AG04449 (cell line): Measurements from ENCODE around the gene HS6ST2.

ENCODE experiments used
- CTCF ChIA-PET: fragments of 350-600 bp; formaldehyde crosslinking; extraction: SDS; loops from one replicate; lab custom pipeline; 2021; ENCODE audit warnings: antibody characterized with exemption; lab: Yijun Ruan, JAX
- POLR2A ChIA-PET: fragments of 400-600, 350-600 bp; formaldehyde crosslinking; extraction: SDS; loops from one replicate; lab custom pipeline; 2020; ENCODE audit warnings: antibody characterized with exemption, inconsistent platforms; lab: Yijun Ruan, JAX
- DNase-seq: peaks from one replicate; pipeline ENCODE4 v3.0.0-alpha.2; 2010; ENCODE audit warnings: low read depth, low spot score
- H3K4me3 ChIP-seq: 2 replicates; pipeline ENCODE4 v1.5.1; 2011; ENCODE audit warnings: low read depth, mild to moderate bottlenecking, control low read depth, low read length
- TF ChIP-seq, protein P1 (sequence below): IDR thresholded peaks from one replicate; pipeline ENCODE4 v1.5.1; 2011; ENCODE audit warnings: mild to moderate bottlenecking, moderate library complexity, low read length, control low read depth, inconsistent platforms; ENCODE audit not compliant: insufficient read depth; ENCODE audit errors: missing control alignments

The HS6ST2 gene

DNA sequence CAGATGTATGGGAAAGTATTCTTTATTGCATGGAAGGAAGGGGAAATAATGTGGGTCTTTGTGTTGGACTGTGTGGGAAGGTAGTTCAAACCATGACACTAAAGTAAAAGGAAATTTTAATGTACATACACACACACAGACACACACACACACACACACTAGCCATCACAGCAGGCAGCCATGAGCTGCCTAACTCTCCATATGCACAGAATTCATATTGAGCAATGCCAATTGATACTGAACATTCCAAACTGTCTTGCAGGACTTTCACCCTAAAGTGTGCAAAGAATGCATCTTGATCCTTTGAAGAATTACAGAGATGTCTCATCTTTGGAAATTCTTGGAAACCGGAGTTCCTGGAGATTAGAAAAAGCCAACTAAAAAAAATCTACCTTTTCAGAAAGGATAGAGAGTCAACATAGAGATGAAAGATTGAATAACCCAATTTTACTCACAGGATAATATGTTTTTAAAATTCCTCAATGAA is 349.0 kb downstream of the HS6ST2 start:
- no peak for DNase-seq
- ChIA-PET CTCF (interaction anchor here (1.8 kb wide), 1 partner anchor 517 kb away, joined by 5 read pairs; no protein-coding TSS in a partner anchor), POLR2A (no interaction called here)
- TF ChIP-seq, protein P1, sequence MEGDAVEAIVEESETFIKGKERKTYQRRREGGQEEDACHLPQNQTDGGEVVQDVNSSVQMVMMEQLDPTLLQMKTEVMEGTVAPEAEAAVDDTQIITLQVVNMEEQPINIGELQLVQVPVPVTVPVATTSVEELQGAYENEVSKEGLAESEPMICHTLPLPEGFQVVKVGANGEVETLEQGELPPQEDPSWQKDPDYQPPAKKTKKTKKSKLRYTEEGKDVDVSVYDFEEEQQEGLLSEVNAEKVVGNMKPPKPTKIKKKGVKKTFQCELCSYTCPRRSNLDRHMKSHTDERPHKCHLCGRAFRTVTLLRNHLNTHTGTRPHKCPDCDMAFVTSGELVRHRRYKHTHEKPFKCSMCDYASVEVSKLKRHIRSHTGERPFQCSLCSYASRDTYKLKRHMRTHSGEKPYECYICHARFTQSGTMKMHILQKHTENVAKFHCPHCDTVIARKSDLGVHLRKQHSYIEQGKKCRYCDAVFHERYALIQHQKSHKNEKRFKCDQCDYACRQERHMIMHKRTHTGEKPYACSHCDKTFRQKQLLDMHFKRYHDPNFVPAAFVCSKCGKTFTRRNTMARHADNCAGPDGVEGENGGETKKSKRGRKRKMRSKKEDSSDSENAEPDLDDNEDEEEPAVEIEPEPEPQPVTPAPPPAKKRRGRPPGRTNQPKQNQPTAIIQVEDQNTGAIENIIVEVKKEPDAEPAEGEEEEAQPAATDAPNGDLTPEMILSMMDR = no peak
- H3K4me3 ChIP-seq = no peak overlapping the region

DNA sequence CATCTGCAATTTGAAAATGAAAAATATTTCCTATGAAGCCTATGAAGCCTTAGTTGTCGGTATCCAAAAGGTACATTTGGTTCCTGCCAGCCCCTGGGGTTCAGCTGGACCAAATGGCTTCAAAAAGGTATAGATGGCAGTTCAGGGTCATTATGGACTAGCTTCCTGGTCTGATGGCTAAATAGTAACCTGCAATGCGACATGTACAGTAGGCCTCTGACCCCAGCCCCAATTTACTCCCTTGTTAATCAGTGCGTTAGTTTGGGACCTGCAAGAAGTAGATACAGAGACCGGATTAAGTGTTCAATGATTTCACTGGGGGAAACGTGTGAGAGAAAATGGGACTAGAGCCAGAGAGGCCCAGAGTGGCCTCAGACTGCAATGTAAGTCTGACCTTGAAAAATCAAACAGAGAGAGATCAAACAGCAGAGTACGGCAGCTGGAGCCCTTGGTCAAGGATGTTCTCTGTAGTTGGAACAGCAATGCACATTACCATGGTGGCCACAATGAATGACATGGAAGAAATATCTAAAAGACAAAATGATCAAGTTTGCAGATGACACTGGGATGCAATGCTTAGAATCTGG is 354.6 kb downstream of the HS6ST2 start:
- TF ChIP-seq, protein P1 = no peak
- POLR2A ChIA-PET = no interaction called here
- CTCF ChIA-PET = interaction anchor here (1.5 to 2.4 kb wide), 2 partner anchors 10 to 17 kb away, joined by 3 to 14 read pairs; no protein-coding TSS in a partner anchor

DNA sequence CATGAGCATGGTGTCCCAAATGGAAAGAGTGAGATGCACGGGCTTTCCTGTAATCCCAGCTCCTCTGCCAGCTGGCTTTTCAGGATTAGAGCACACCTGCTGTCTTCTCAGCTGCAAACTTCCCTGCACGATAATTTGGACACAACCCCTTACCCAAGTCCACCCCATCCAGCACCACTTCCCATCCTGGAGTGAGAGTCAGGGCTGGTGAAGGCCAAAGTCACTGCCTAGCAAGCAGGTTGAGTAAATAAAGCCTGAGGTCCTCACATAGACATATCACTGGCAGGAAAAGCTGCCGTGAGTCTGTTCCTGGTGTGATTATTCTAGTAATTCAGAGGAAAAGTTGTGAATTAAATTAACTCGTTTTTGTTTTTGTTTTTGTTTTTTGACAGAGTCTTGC is 355.7 kb downstream of the HS6ST2 start:
- H3K4me3 ChIP-seq = no peak overlapping the region
- CTCF ChIA-PET = interaction anchor here (1.0 to 2.4 kb wide), 2 partner anchors 10 to 11 kb away, joined by 3 to 14 read pairs; no protein-coding TSS in a partner anchor

More for the DNA sequence above, 354.6 kb downstream of the HS6ST2 start:
- DNase-seq = no peak
- H3K4me3 ChIP-seq = no peak overlapping the region

DNA sequence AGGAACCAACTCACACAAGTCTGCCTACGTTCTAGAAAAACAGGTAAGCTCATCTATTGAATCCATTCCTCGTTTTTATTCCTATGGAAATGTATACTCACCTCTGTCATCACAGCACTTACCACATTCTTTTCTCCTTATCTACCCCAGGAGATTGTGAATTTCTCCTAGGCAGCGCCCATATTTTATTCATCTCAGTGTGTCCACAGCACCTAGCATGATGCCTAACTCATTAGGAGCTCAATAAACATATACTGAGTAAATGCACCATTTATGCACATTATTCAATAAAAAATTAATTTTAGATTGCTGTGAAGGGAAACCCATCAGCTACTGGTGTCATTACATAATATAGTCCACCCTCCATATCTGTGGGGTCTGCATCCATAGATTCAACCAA is 363.4 kb downstream of the HS6ST2 start:
- ChIA-PET CTCF (interaction anchor here (1.3 kb wide), 1 partner anchor 302 kb away, joined by 3 read pairs; no protein-coding TSS in a partner anchor), POLR2A (no interaction called here)
- no peak for DNase-seq
- no peak overlapping the region for H3K4me3 ChIP-seq
- TF ChIP-seq, protein P1 = no peak

More for the DNA sequence above, 355.7 kb downstream of the HS6ST2 start:
- TF ChIP-seq, protein P1 = no peak
- no peak for DNase-seq
- POLR2A ChIA-PET = no interaction called here

GRCh38 chrX:132594129-132594528 is 364.3 kb downstream of the HS6ST2 start:
- CTCF ChIA-PET = no interaction called here
- H3K4me3 ChIP-seq = no peak overlapping the region
- TF ChIP-seq, protein P1 = no peak
- POLR2A ChIA-PET = no interaction called here
- DNase-seq = no peak

DNA sequence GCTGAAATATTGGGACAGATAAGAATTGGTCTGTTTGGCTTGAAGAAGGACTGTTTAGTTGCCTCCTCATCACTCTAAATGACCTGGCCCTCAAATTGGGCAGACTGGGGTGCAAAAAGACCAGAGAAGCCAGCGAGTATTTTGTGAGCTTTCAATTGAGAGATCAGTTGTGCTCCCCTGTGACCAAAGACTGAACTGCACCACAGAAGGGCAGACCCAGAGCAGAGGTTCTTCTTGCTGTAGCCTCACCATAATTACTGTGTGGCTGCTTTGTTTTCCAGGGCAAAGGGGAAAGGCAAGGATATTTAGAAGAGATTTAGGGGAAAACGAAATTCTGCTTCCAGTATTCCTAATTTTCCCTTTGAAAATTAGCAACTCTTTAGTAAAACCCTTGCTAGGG is 365.5 kb downstream of the HS6ST2 start:
- H3K4me3 ChIP-seq = no peak overlapping the region
- DNase-seq = no peak
- CTCF ChIA-PET = interaction anchor here (0.6 to 1.3 kb wide), 4 partner anchors 10 to 300 kb away, joined by 4 to 6 read pairs (median 5); no protein-coding TSS in a partner anchor
- TF ChIP-seq, protein P1 = no peak
- POLR2A ChIA-PET = no interaction called here
